NCI-H524 treated with DMSO at 0.1 percent for 48 hours (cell line): ENCODE data around the gene PPP2R5C.
"Not testable (repeated sequence)": the region's sequence is repeated elsewhere in the genome, so short reads cannot be mapped to it uniquely, and the experiment has no call there.

Experiments used
- DNase-seq: peaks from one replicate; lab custom pipeline; 2025; lab: John Stamatoyannopoulos, UW

The PPP2R5C gene

GRCh38 chr14:101966742-101967141 is 205.2 kb downstream of the PPP2R5C start:
- no peak for DNase-seq

- DNase-seq: no peak
Observed at GRCh38 chr14:101968186-101968585, 206.7 kb downstream of the PPP2R5C start.

GRCh38 chr14:101969481-101969880 is 208.0 kb downstream of the PPP2R5C start:
- no peak for DNase-seq

GRCh38 chr14:101970830-101971400 is 209.4 kb downstream of the PPP2R5C start:
- no peak for DNase-seq

DNA sequence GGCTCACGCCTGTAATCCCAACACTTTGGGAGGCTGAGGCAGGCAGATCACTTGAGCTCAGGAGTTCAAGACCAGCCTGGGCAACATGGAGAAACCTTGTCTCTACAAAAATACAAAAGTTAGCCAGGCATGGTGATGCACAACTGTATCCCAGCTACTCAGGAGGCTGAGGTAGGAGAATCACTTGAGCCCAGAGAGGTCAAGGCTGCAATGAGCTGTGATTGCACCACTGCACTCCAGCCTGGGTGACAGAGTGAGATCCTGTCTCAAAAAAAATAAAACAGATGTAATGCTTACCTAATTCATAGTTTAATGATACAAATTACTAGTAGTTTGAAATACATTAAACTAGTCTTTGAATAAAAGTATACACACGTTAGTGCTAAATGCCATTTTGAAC is 209.9 kb downstream of the PPP2R5C start:
- not testable (repeated sequence) for DNase-seq

DNA sequence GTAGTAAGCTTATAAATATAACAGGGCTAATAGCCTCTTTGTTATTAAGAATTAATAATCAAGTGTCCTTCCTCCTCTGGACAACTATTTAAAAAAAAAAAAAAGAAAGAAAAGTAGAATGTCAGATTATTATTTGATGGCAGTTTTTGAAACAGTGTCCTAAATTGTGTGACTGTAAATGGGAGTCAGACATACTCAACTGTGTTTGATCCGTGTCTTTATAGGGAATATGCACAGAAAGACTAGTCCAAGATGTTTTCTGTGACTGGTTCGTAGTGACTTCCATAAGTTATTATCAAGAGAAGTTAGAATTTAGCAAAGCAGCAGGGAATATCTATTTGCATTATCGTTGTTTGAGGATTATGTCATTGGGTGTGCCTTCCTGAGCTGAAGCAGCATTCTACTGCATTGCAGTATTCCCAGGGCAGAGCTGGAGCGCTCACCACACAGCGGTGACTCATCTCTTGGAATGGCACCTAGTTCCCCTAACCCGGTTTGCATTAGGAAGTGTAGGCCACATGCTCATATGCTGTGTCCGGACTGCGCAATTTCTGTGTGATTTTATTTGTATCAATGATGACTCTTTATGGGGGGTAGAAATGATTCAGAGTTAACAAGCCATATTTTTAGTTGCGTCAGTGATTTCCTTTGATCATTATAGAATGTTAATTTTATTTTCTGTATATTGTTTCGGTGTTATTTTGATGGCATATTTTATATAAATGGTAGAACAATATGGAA is 210.8 kb downstream of the PPP2R5C start:
- DNase-seq: no peak

- no peak for DNase-seq
Observed at GRCh38 chr14:101973356-101973755, 211.8 kb downstream of the PPP2R5C start.

DNA sequence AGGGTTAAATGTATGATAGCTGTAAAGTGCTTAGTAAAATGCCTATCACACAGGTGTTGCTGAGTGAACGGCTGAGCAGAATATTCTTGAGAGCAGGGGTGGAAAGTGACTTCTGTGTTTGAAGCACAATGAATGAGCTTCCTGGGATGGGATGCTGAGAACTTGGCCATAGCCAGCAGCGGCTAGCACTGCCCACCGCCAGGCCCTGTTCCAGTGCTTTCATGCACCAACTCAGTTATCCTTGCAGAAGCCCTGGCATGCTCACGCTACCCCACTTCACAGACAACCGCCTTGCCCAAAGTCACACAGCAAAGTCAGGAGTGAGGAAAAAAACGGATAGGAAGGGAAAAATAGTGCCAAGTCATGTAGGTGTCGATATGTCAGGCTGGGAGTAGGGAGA is 213.7 kb downstream of the PPP2R5C start:
- DNase-seq: no peak
